K562 (cell line): ENCODE data around the gene HIF1A. TPM values are rescaled to one million over a fixed set of nuclear protein-coding genes. Genes with fewer than 3 reads are reported as not detected.

Source experiments
- FOS ChIP-seq: IDR thresholded peaks from 3 replicates; pipeline ENCODE4 v1.6.1; 2011; ENCODE audit not compliant: insufficient read length; ENCODE audit errors: extremely low read depth
- GMEB1 ChIP-seq: fragments of 250-450 bp; sonication (Bioruptor Pico); IDR thresholded peaks from 2 replicates; pipeline ENCODE4 v1.4.0; 2020; ENCODE audit warnings: mild to moderate bottlenecking
- JUND ChIP-seq, 2 experiments: IDR thresholded peaks; 2 replicates in 1 of 2; 3 replicates in 1 of 2; pipeline ENCODE4 v1.6.1; 2011; ENCODE audit warnings: borderline replicate concordance in 2 of 2, low read depth in 2 of 2, low read length in 2 of 2, improper control_type of control experiment in 1 of 2, missing biosample characterization in 1 of 2, missing genetic modification characterization in 1 of 2, missing genetic modification reagents in 1 of 2
- MLLT1 ChIP-seq, 2 experiments: fragments of 450-650 bp; IDR thresholded peaks; 2 replicates each; pipeline ENCODE4 v1.6.1; 2016
- MNT ChIP-seq, 2 experiments: fragments of 450-650 bp; conservative IDR thresholded peaks; 2 replicates each; pipeline ENCODE4 v1.6.1; 2017; ENCODE audit warnings: mild to moderate bottlenecking in 2 of 2, moderate library complexity in 2 of 2
- MYC ChIP-seq, 2 experiments: fragments of 250-450 bp in 1 of 2; sonication (Bioruptor Pico) in 1 of 2; IDR thresholded peaks; 2 replicates each; pipeline versions ENCODE4 v1.5.1 to v1.6.1; 2012 to 2021; ENCODE audit warnings: low read depth in 2 of 2, borderline replicate concordance in 1 of 2, improper control_type of control experiment in 1 of 2, low read length in 1 of 2, mild to moderate bottlenecking in 1 of 2, moderate library complexity in 1 of 2
- NKRF ChIP-seq: fragments of 450-650 bp; IDR thresholded peaks from 2 replicates; pipeline ENCODE4 v1.6.1; 2016; ENCODE audit warnings: borderline replicate concordance
- RB1 ChIP-seq: fragments of 450-650 bp; IDR thresholded peaks from 2 replicates; pipeline ENCODE4 v1.6.1; 2017; ENCODE audit warnings: low read depth, mild to moderate bottlenecking
- SAP30 ChIP-seq: fragments of 200-600 bp; sonication (generic); IDR thresholded peaks from 2 replicates; pipeline ENCODE4 v1.6.1; 2012; ENCODE audit warnings: borderline replicate concordance, low read depth, mild to moderate bottlenecking, moderate library complexity, low read length, control low read depth, inconsistent platforms; ENCODE audit not compliant: insufficient read depth, poor library complexity, severe bottlenecking
- SMAD1 ChIP-seq: fragments of 150-350 bp; IDR thresholded peaks from 2 replicates; pipeline ENCODE4 v1.6.1; 2014; ENCODE audit warnings: low read length, low read depth; ENCODE audit not compliant: partially characterized antibody
- TAF7 ChIP-seq: fragments of 450-650 bp; IDR thresholded peaks from 2 replicates; pipeline ENCODE4 v1.6.1; 2016; ENCODE audit warnings: missing genetic modification characterization, missing compliant biosample characterization
- ZBTB7A ChIP-seq: IDR thresholded peaks from 2 replicates; pipeline ENCODE4 v1.6.1; 2011; ENCODE audit warnings: low read depth, mild to moderate bottlenecking, low read length, moderate library complexity, borderline replicate concordance; ENCODE audit not compliant: control insufficient read depth
- ZNF584 ChIP-seq: fragments of 200-800 bp; sonication (Bioruptor generic); IDR thresholded peaks from 2 replicates; pipeline ENCODE4 v1.6.1; 2016; ENCODE audit warnings: low read depth, mild to moderate bottlenecking, missing genetic modification characterization, missing compliant biosample characterization
- polyA plus RNA-seq, 8 experiments: library from polyadenylated mRNA; depleted of rRNA in 4 of 8; stranded (reverse) in 5 of 8; unstranded in 3 of 8; fragments of >200 nt; fragmentation: Nextera tagmentation in 2 of 8; fragmentation: Illumina TruSeq in 1 of 8; extraction: Ambion mirVana in 2 of 8; extraction: Trizol in 1 of 8; gene quantifications; 2 replicates each; pipeline versions ENCODE4 v1.2.1 to v1.2.3, GENCODE V29; 2011 to 2014; ENCODE audit warnings: inconsistent platforms in 1 of 8, missing spikeins in 1 of 8
- total RNA-seq, 7 experiments: library from RNA; depleted of rRNA in 6 of 7; stranded (reverse); fragments of >200 nt in 6 of 7; fragmentation: Illumina TruSeq in 2 of 7; extraction: Trizol in 2 of 7; gene quantifications; 2 replicates each; pipeline versions ENCODE4 v1.2.1 to v1.2.3, GENCODE V29; 2011 to 2021; ENCODE audit warnings: low replicate concordance in 1 of 7

HIF1A gene
- total and polyA plus RNA-seq, 9 of the 15 experiments (the other 6 are each of a cell fraction or from before 2014, with no cell fraction given) = 5.9 to 35.3 (median 24.2) TPM

GRCh38 chr14:61694830-61695694, at the start of gene HIF1A (continued):
- TF ChIP-seq GMEB1 (CRISPR knock-in tag) (peak; percentile 64), MYC (IDR thresholded peaks at IDR 0.05; ENCODE audit: low read depth, low read length) (peak; percentile 63; the same call in 1 of the 2 replicates), MYC (CRISPR knock-in tag; IDR thresholded peaks at IDR 0.05; ENCODE audit: borderline replicate concordance, low read depth) (no peak), SAP30 (peak; percentile 66), JUND (IDR thresholded peaks at IDR 0.05; ENCODE audit: borderline replicate concordance, low read depth, low read length) (peak; percentile 19; the same call in 1 of the 2 replicates), JUND (tag; IDR thresholded peaks at IDR 0.05; ENCODE audit: borderline replicate concordance, low read depth, low read length) (peak; percentile 49; the same call in 1 of the 3 replicates), MLLT1 (IDR thresholded peaks at IDR 0.05) (0 out of 4 replicates have a peak, but pooled peaks of 1 of the 2 experiments have one; percentile 17), SMAD1 (no peak), FOS (peak; percentile 60), MNT (conservative IDR thresholded peaks at IDR 0.05) (peak; percentile 97 to 99), NKRF (peak; percentile 90; the same call in 1 of the 2 replicates), TAF7 (no peak), RB1 (peak; percentile 36; the same call in 1 of the 2 replicates), ZBTB7A (peak; percentile 38; the same call in 1 of the 2 replicates), ZNF584 (0 out of 2 replicates have a peak, but pooled peaks have one; percentile 24)
